Uterus (tissue), 4 donors: ENCODE results near the gene MTFMT. TPM values are rescaled to one million over a fixed set of nuclear protein-coding genes. Genes with fewer than 3 reads are reported as not detected.

Experiments
- DNase-seq, 2 donors: peaks; one replicate each; pipeline ENCODE4 v3.0.0-alpha.2; 2019 to 2020
- H3K27ac ChIP-seq, 2 donors: fragments of 200-600 bp; sonication (generic); 1 replicate in 1 of 2; 2 replicates in 1 of 2; pipeline ENCODE4 v1.5.1; 2016 to 2018
- H3K27me3 ChIP-seq, 2 donors: fragments of 200-600 bp; sonication (generic); one replicate each; pipeline ENCODE4 v1.5.1; 2018 to 2019; ENCODE audit warnings: control low read depth in 1 of 2
- H3K36me3 ChIP-seq, 2 donors: fragments of 200-600 bp; sonication (generic); one replicate each; pipeline ENCODE4 v1.5.1; 2019; ENCODE audit warnings: control low read depth in 1 of 2
- H3K4me1 ChIP-seq, 2 donors: fragments of 200-600 bp; sonication (generic); one replicate each; pipeline ENCODE4 v1.5.1; 2018 to 2019; ENCODE audit warnings: control low read depth in 1 of 2
- H3K4me3 ChIP-seq, 2 donors: fragments of 200-600 bp; sonication (generic); 1 replicate in 1 of 2; 2 replicates in 1 of 2; pipeline ENCODE4 v1.5.1; 2018 to 2019; ENCODE audit warnings: mild to moderate bottlenecking in 1 of 2
- H3K9me3 ChIP-seq, 2 donors: fragments of 200-600 bp; sonication (generic); one replicate each; pipeline ENCODE4 v1.5.1; 2019; ENCODE audit warnings: control low read depth in 1 of 2
- POLR2A ChIP-seq, 2 donors: fragments of 450-650 bp; IDR thresholded peaks; one replicate each; pipeline ENCODE4 v1.6.1; 2016; ENCODE audit warnings: antibody characterized with exemption in 2 of 2, mild to moderate bottlenecking in 1 of 2, moderate library complexity in 1 of 2
- intact Hi-C: fragments of 100-400 bp; cut with DNase I; formaldehyde crosslinking; loops from one replicate; pipeline ENCODE4 v1.15.1; 2023; ENCODE audit warnings: low total_unique reads
- total RNA-seq, 4 donors: library from RNA; depleted of rRNA in 3 of 4; stranded (reverse); fragments of >200 nt in 3 of 4; gene quantifications; one replicate each; pipeline versions ENCODE4 v1.1.0 to v1.2.4, GENCODE V29; 2014 to 2023
- TF ChIP-seq, protein P1 (sequence below), 4 experiments: fragments of 200-600 bp in 2 of 4; fragments of 450-650 bp in 2 of 4; sonication (generic) in 2 of 4; IDR thresholded peaks; one replicate each; pipeline ENCODE4 v1.5.1; 2016 to 2019; ENCODE audit warnings: antibody characterized with exemption in 4 of 4, mild to moderate bottlenecking in 2 of 4, moderate library complexity in 1 of 4
- donor health status: DM: yes; HTN: yes; CAD: no.

MTFMT gene
- total RNA-seq, 4 donors from 2014 or later: 11.5 to 30.1 (median 21.0) TPM

GRCh38 chr15:65055201-65055870 lies 25.9 kb upstream of the MTFMT start:
- intact Hi-C loops: no loop called here
- no peak overlapping the region for H3K4me3 ChIP-seq
- no peaks in the 10 kb centered on the region for H3K9me3 ChIP-seq
- peaks cover 3 to 11% of the 10 kb centered on the region in 2 donors for H3K4me1 ChIP-seq
- no peak for TF ChIP-seq POLR2A (IDR thresholded peaks at IDR 0.05)
- TF ChIP-seq, protein P1, sequence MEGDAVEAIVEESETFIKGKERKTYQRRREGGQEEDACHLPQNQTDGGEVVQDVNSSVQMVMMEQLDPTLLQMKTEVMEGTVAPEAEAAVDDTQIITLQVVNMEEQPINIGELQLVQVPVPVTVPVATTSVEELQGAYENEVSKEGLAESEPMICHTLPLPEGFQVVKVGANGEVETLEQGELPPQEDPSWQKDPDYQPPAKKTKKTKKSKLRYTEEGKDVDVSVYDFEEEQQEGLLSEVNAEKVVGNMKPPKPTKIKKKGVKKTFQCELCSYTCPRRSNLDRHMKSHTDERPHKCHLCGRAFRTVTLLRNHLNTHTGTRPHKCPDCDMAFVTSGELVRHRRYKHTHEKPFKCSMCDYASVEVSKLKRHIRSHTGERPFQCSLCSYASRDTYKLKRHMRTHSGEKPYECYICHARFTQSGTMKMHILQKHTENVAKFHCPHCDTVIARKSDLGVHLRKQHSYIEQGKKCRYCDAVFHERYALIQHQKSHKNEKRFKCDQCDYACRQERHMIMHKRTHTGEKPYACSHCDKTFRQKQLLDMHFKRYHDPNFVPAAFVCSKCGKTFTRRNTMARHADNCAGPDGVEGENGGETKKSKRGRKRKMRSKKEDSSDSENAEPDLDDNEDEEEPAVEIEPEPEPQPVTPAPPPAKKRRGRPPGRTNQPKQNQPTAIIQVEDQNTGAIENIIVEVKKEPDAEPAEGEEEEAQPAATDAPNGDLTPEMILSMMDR (IDR thresholded peaks at IDR 0.05): no peak
- H3K27ac ChIP-seq: peak overlapping the region; percentile 65 to 67
- peak; percentile 51 to 52 for DNase-seq
- H3K36me3 ChIP-seq: no peaks in the 10 kb centered on the region
- H3K27me3 ChIP-seq: no peaks in the 10 kb centered on the region

DNA sequence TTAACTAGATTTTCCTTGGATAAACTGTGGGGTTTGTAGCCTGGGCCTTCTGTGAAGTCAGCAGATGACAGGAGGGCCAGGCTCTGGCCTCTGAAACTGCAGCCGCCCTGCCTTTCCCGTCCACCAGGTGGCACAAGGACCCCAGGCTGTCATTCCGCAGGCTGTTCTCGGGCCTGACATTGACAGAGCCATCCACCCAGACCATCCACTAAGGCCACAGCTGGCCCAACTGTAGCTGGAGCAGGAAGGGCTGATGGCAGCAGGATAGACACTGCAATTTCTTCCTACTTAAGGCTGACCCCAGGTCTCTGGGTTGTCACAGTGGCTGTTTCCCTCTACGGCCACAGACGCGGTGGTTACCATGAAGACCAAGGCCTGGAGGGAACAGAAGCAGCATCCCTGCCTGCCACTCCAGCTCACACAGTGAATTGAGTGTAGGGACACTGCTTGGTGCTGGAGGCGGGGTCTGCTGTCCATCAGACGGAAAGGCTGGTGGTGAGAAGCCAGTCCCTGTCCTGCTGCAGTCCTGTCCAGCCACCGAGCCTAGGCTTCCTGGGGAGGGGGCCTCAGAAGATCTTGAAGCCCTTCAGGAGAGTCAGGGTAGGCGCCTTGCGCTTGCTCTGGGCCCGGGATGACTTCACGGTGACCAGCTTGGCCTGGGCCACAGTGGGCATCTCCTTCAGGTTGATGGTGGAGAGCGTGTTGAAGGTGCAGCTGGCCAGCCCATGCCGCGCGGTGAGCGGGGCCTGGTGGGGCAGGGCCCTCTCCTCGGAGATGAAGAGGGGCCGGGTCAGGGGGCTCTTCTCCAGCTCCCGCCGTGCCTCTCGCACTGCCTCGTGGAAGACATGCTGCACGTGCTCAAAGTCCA lies 25.1 kb upstream of the MTFMT start:
- Histone ChIP-seq H3K27me3 (no peaks in the 10 kb centered on the region), H3K4me3 (no peak overlapping the region), H3K36me3 (no peaks in the 10 kb centered on the region), H3K9me3 (no peaks in the 10 kb centered on the region), H3K27ac (peak overlapping the region; percentile 65 to 67), H3K4me1 (peaks cover 3 to 14% of the 10 kb centered on the region in 2 donors)
- peak; percentile 75 to 81 for DNase-seq
- intact Hi-C loops: loop anchor here (5.0 kb wide), 1 partner anchor 48 kb away; no protein-coding TSS in a partner anchor
- TF ChIP-seq, protein P1 (IDR thresholded peaks at IDR 0.05): peak; percentile 88 to 97 (median 90)
- TF ChIP-seq POLR2A (IDR thresholded peaks at IDR 0.05): peak in 1 of 2 donors; percentile 10

DNA sequence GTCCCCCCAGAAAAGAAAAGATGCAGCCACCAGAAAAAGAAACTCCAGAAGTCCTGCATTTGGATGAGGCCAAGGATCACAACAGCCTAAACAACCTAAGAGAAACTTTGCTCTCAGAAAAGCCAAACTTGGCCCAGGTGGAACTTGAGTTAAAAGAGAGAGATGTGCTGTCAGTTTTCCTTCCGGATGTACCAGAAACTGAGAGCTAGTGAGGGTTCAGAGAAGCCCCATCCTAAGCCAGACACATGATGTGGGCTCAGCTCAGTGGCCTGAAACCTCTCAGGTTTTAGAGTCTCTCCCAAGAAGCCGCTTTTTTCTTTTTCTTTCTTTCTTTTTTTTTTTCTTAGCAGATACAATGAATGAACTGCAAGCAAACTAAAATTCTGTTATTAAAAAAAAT lies 23.5 kb upstream of the MTFMT start:
- Histone ChIP-seq H3K27ac (no peak overlapping the region), H3K4me3 (no peak overlapping the region), H3K9me3 (no peaks in the 10 kb centered on the region), H3K4me1 (peaks cover 3 to 21% of the 10 kb centered on the region in 2 donors), H3K27me3 (no peaks in the 10 kb centered on the region), H3K36me3 (no peaks in the 10 kb centered on the region)
- intact Hi-C loops: loop anchor here (5.0 kb wide), 1 partner anchor 49 kb away; no protein-coding TSS in a partner anchor
- TF ChIP-seq, protein P1 (IDR thresholded peaks at IDR 0.05): no peak
- no peak for DNase-seq

- Histone ChIP-seq H3K9me3 (no peaks in the 10 kb centered on the region), H3K4me1 (peaks cover 3 to 21% of the 10 kb centered on the region in 2 donors), H3K27me3 (no peaks in the 10 kb centered on the region), H3K27ac (no peak overlapping the region), H3K4me3 (no peak overlapping the region), H3K36me3 (no peaks in the 10 kb centered on the region)
- TF ChIP-seq, protein P1 (IDR thresholded peaks at IDR 0.05): no peak
- TF ChIP-seq POLR2A (IDR thresholded peaks at IDR 0.05): no peak
- no peak for DNase-seq
- intact Hi-C loops: loop anchor here (5.0 kb wide), 1 partner anchor 51 kb away; no protein-coding TSS in a partner anchor
These were observed 21.8 kb upstream of the MTFMT start for GRCh38 chr15:65051266-65051665.
